A549 (cell line): Measurements from ENCODE around the gene VPS52. TPM values are rescaled to one million over a fixed set of nuclear protein-coding genes. Genes with fewer than 3 reads are reported as not detected.

Source experiments
- ATAC-seq, 2 experiments: fragments of 200-7000 bp in 1 of 2; fragments of >200 bp in 1 of 2; cut with Nextera tagmentation in 1 of 2; cut with Tn5 transposase in 1 of 2; 3 replicates each; pipeline versions ENCODE4 v1.8.0 to v1.9.1; 2018 to 2020; ENCODE audit warnings: mild to moderate bottlenecking in 1 of 2, moderate library complexity in 1 of 2
- CTCF ChIA-PET: fragments of 300-600 bp; sonication (Branson Sonifier 250); formaldehyde crosslinking; extraction: SDS; loops from one replicate; lab custom pipeline; 2021; ENCODE audit warnings: antibody characterized with exemption, inconsistent platforms; lab: Yijun Ruan, JAX
- POLR2A ChIA-PET: fragments of 350-600 bp; formaldehyde crosslinking; extraction: SDS; loops from one replicate; lab custom pipeline; 2021; ENCODE audit warnings: antibody characterized with exemption, inconsistent platforms; lab: Yijun Ruan, JAX
- DNase-seq, 2 experiments: peaks; one replicate each; pipeline versions ENCODE4 v3.0.0 to v3.0.0-alpha.2; 2011 to 2016; ENCODE audit warnings: low read depth in 1 of 2, low spot score in 1 of 2
- FAIRE-seq: peaks from 2 replicates; lab custom pipeline; 2011; peaks lifted over from hg19 to GRCh38; lab: Jason Lieb, UNC
- H3K27ac ChIP-seq, 2 experiments: fragments of >200 bp; sonication (Bioruptor Twin); formaldehyde crosslinking; 3 replicates each; pipeline ENCODE4 v1.5.1; 2016 to 2017
- H3K4me1 ChIP-seq: fragments of >200 bp; sonication (Bioruptor Twin); formaldehyde crosslinking; 3 replicates; pipeline ENCODE4 v1.6.1; 2016
- H3K4me2 ChIP-seq: fragments of >200 bp; sonication (Bioruptor Twin); formaldehyde crosslinking; 3 replicates; pipeline ENCODE4 v1.6.1; 2016
- H3K4me3 ChIP-seq: fragments of >200 bp; sonication (Bioruptor Twin); formaldehyde crosslinking; 3 replicates; pipeline ENCODE4 v1.5.1; 2016
- H3K9me3 ChIP-seq: fragments of >200 bp; sonication (Bioruptor Twin); formaldehyde crosslinking; 3 replicates; pipeline ENCODE4 v1.6.1; 2016
- BCL3 ChIP-seq: fragments of >200 bp; sonication (Bioruptor Twin); formaldehyde crosslinking; IDR thresholded peaks from 3 replicates; pipeline ENCODE4 v1.6.1; 2016
- BHLHE40 ChIP-seq: IDR thresholded peaks from 2 replicates; pipeline ENCODE4 v1.6.1; 2012; ENCODE audit warnings: low read depth, low read length, inconsistent platforms
- CBX2 ChIP-seq: fragments of 200-600 bp; sonication (generic); IDR thresholded peaks from 2 replicates; pipeline ENCODE4 v1.6.1; 2016; ENCODE audit warnings: low read depth, mild to moderate bottlenecking, borderline replicate concordance
- CBX8 ChIP-seq: fragments of 200-600 bp; sonication (generic); IDR thresholded peaks from 2 replicates; pipeline ENCODE4 v1.6.1; 2016
- CTCF ChIP-seq: fragments of >200 bp; sonication (Bioruptor Twin); formaldehyde crosslinking; IDR thresholded peaks from 3 replicates; pipeline ENCODE4 v1.5.1; 2016
- EHF ChIP-seq: fragments of 250-450 bp; sonication (Bioruptor Pico); IDR thresholded peaks from 2 replicates; pipeline ENCODE4 v1.5.0; 2020; ENCODE audit warnings: mild to moderate bottlenecking
- FOSB ChIP-seq: fragments of 250-450 bp; sonication (Bioruptor Pico); IDR thresholded peaks from 2 replicates; pipeline ENCODE4 v1.5.0; 2020; ENCODE audit warnings: mild to moderate bottlenecking, moderate library complexity
- FOSL2 ChIP-seq, 2 experiments: fragments of 450-650 bp in 1 of 2; fragments of >200 bp in 1 of 2; sonication (Bioruptor Twin) in 1 of 2; formaldehyde crosslinking; IDR thresholded peaks; 2 replicates each; pipeline versions ENCODE4 v1.5.0 to v1.6.1; 2016 to 2020; ENCODE audit warnings: mild to moderate bottlenecking in 1 of 2, moderate library complexity in 1 of 2
- GATA3 ChIP-seq: IDR thresholded peaks from 2 replicates; pipeline ENCODE4 v1.6.1; 2012; ENCODE audit warnings: borderline replicate concordance
- HDAC2 ChIP-seq: fragments of 200-600 bp; sonication (generic); IDR thresholded peaks from 2 replicates; pipeline ENCODE4 v1.6.1; 2016
- HMGXB4 ChIP-seq: fragments of 250-450 bp; sonication (Bioruptor Pico); IDR thresholded peaks from 2 replicates; pipeline ENCODE4 v1.5.0; 2021; ENCODE audit warnings: mild to moderate bottlenecking, moderate library complexity, borderline replicate concordance
- HOXB13 ChIP-seq: fragments of 250-450 bp; sonication (Bioruptor Pico); IDR thresholded peaks from 2 replicates; pipeline ENCODE4 v1.5.0; 2020; ENCODE audit warnings: low read depth, mild to moderate bottlenecking, moderate library complexity
- HOXB5 ChIP-seq: fragments of 250-450 bp; sonication (Bioruptor Pico); IDR thresholded peaks from 2 replicates; pipeline ENCODE4 v1.5.0; 2020; ENCODE audit warnings: mild to moderate bottlenecking, moderate library complexity
- MYC ChIP-seq: IDR thresholded peaks from 2 replicates; pipeline ENCODE4 v1.6.1; 2012; ENCODE audit warnings: mild to moderate bottlenecking, inconsistent platforms, low read length, improper control_type of control experiment, borderline replicate concordance
- NR3C1 ChIP-seq: fragments of >200 bp; sonication (Bioruptor Twin); formaldehyde crosslinking; IDR thresholded peaks from 3 replicates; pipeline ENCODE4 v1.6.1; 2017
- PBX3 ChIP-seq: IDR thresholded peaks from 2 replicates; pipeline ENCODE4 v1.6.1; 2012
- POLR2AphosphoS2 ChIP-seq: conservative IDR thresholded peaks from 2 replicates; pipeline ENCODE4 v1.6.1; 2012; ENCODE audit warnings: low read length, improper control_type of control experiment, inconsistent platforms
- RAD21 ChIP-seq, 2 experiments: fragments of >200 bp in 1 of 2; sonication (Bioruptor Twin) in 1 of 2; formaldehyde crosslinking in 1 of 2; IDR thresholded peaks in 1 of 2; conservative IDR thresholded peaks in 1 of 2; 2 replicates in 1 of 2; 3 replicates in 1 of 2; pipeline ENCODE4 v1.6.1; 2012 to 2018; ENCODE audit warnings: inconsistent platforms in 1 of 2
- RARB ChIP-seq: fragments of 250-450 bp; sonication (Bioruptor Pico); IDR thresholded peaks from 2 replicates; pipeline ENCODE4 v1.8.0; 2021; ENCODE audit warnings: mild to moderate bottlenecking, moderate library complexity
- RCOR1 ChIP-seq: fragments of 150-350 bp; IDR thresholded peaks from 2 replicates; pipeline ENCODE4 v1.6.1; 2014; ENCODE audit warnings: antibody characterized with exemption, low read length, low read depth
- RFX5 ChIP-seq: fragments of 450-650 bp; IDR thresholded peaks from 2 replicates; pipeline ENCODE4 v1.7.1; 2014; ENCODE audit warnings: antibody characterized with exemption, mild to moderate bottlenecking, moderate library complexity
- TP53 ChIP-seq: fragments of 250-450 bp; sonication (Bioruptor Pico); IDR thresholded peaks from 2 replicates; pipeline ENCODE4 v1.5.0; 2021; ENCODE audit warnings: mild to moderate bottlenecking, moderate library complexity
- ZC3H11A ChIP-seq: fragments of 450-650 bp; IDR thresholded peaks from 2 replicates; pipeline ENCODE4 v1.6.1; 2014; ENCODE audit warnings: antibody characterized with exemption, mild to moderate bottlenecking
- ZSCAN20 ChIP-seq: fragments of 250-450 bp; sonication (Bioruptor Pico); IDR thresholded peaks from 2 replicates; pipeline ENCODE4 v1.8.0; 2022; ENCODE audit warnings: mild to moderate bottlenecking, moderate library complexity
- WGBS: methylation state at CpG from one replicate; pipeline ENCODE4 v1.1.6; 2017; ENCODE audit errors: missing lambda C conversion rate; 5-methylcytosine and 5-hydroxymethylcytosine counted together
- polyA plus RNA-seq, 4 experiments: library from polyadenylated mRNA; depleted of rRNA in 3 of 4; stranded (reverse); fragments of >200 nt; fragmentation: RNase III in 1 of 4; extraction: RNeasy Plus Mini Kit Qiagen cat#74134 plus additional on column Dnase treatment in 1 of 4; gene quantifications; 2 replicates in 3 of 4; 3 replicates in 1 of 4; pipeline ENCODE4 v1.2.3, GENCODE V29; 2011 to 2017

Gene VPS52
- polyA plus RNA-seq, 2 of the 4 experiments (the other 2 are of a cell fraction): 22.8 to 38.9 TPM

GRCh38 chr6:33278392-33278741 lies 6.7 kb upstream of the VPS52 start:
- H3K4me3 ChIP-seq: no peak overlapping the region
- 88% methylated on average over 8 of the region's 9 CpGs for WGBS
- no peaks in the 10 kb centered on the region for H3K9me3 ChIP-seq
- peaks cover 40% of the 10 kb centered on the region for H3K4me1 ChIP-seq
- FAIRE-seq (no peak), DNase-seq (no peak), ATAC-seq (peak; percentile 2 to 11; a peak in 4 of 6 replicates)
- H3K4me2 ChIP-seq: no peak overlapping the region
- CTCF ChIA-PET: interaction anchor here (0.7 to 5.7 kb wide), 7 partner anchors 10 to 129 kb away, joined by 3 to 44 read pairs (median 6); partner anchors contain the start of genes PFDN6, RGL2 and WDR46
- TF ChIP-seq HOXB5 (CRISPR knock-in tag): no peak
- TF ChIP-seq POLR2AphosphoS2: no peak
- TF ChIP-seq CTCF: no peak
- TF ChIP-seq GATA3: no peak
- no peak for TF ChIP-seq HOXB13 (CRISPR knock-in tag)
- TF ChIP-seq CBX2: no peak
- H3K27ac ChIP-seq: no peak overlapping the region
- POLR2A ChIA-PET: interaction anchor here (0.9 to 1.6 kb wide), 3 partner anchors 21 to 306 kb away, joined by 3 to 6 read pairs (median 4); partner anchors contain the start of gene RGL2

- DNase-seq (peak in 1 of 2 experiments; percentile 33), FAIRE-seq (no peak), ATAC-seq (peak; percentile 21 to 25; a peak in 4 of 6 replicates)
- CTCF ChIA-PET: interaction anchor here (0.7 to 5.7 kb wide), 9 partner anchors 10 to 148 kb away, joined by 3 to 44 read pairs (median 6); partner anchors contain the start of genes PFDN6, RGL2 and WDR46
- H3K4me3 ChIP-seq: no peak overlapping the region
- no peak for TF ChIP-seq RARB (CRISPR knock-in tag)
- TF ChIP-seq PBX3: peak; percentile 47; the same call in 1 of the 2 replicates
- no peak for TF ChIP-seq RCOR1
- no peak for TF ChIP-seq POLR2AphosphoS2
- TF ChIP-seq FOSL2 (IDR thresholded peaks at IDR 0.05): no peak
- TF ChIP-seq FOSL2 (CRISPR knock-in tag; IDR thresholded peaks at IDR 0.05): no peak
- TF ChIP-seq NR3C1: no peak
- no peak for TF ChIP-seq ZC3H11A
- H3K4me2 ChIP-seq: peak overlapping the region; percentile 91; the same call in 1 of the 3 replicates
- no peaks in the 10 kb centered on the region for H3K9me3 ChIP-seq
- peak overlapping the region; percentile 68 to 97; a peak in 4 of 6 replicates for H3K27ac ChIP-seq
- WGBS: 93% methylated on average over 9 of the region's 39 CpGs
- peaks cover 41% of the 10 kb centered on the region for H3K4me1 ChIP-seq
- POLR2A ChIA-PET: interaction anchor here (0.7 to 2.1 kb wide), 8 partner anchors 11 to 306 kb away, joined by 3 to 10 read pairs (median 4); partner anchors contain the start of genes PFDN6, RGL2, WDR46 and ZBTB22
Observed at GRCh38 chr6:33277663-33278391, 6.2 kb upstream of the VPS52 start.

GRCh38 chr6:33276864-33277662 lies 5.4 kb upstream of the VPS52 start, which contains the start of gene B3GALT4:
Gene B3GALT4, plus strand, starts transcription at chr6:33277123. Its CDS starts 297 bp downstream, at chr6:33277420.
- POLR2A ChIA-PET: interaction anchor here (0.7 to 2.1 kb wide), 7 partner anchors 12 to 305 kb away, joined by 3 to 10 read pairs (median 4); partner anchors contain the start of genes PFDN6, WDR46 and ZBTB22
- CTCF ChIA-PET: interaction anchor here (0.7 to 5.7 kb wide), 8 partner anchors 11 to 148 kb away, joined by 3 to 44 read pairs (median 7); partner anchors contain the start of genes PFDN6, RGL2 and WDR46
- Histone ChIP-seq H3K9me3 (no peaks in the 10 kb centered on the region), H3K27ac (peak within 1 kb of the TSS; percentile 68 to 97), H3K4me3 (peak within 1 kb of the TSS; percentile 87), H3K4me1 (peaks cover 41% of the 10 kb centered on the region), H3K4me2 (peak within 1 kb of the TSS; percentile 91)
- FAIRE-seq (no peak), DNase-seq (peak; percentile 46 to 73), ATAC-seq (peak; percentile 52 to 65)
- 2% methylated on average over 32 of the region's 80 CpGs for WGBS
- TF ChIP-seq EHF (CRISPR knock-in tag) (peak; percentile 60; the same call in 1 of the 2 replicates), HDAC2 (no peak), MYC (no peak), HMGXB4 (CRISPR knock-in tag) (peak; percentile 51; the same call in 1 of the 2 replicates), ZC3H11A (no peak), TP53 (CRISPR knock-in tag) (peak; percentile 97), FOSB (CRISPR knock-in tag) (peak; percentile 76; the same call in 1 of the 2 replicates), ZSCAN20 (no peak), BHLHE40 (no peak), RFX5 (no peak), CBX8 (no peak), POLR2AphosphoS2 (peak; percentile 97; the same call in 1 of the 2 replicates), NR3C1 (no peak), RAD21 (conservative IDR thresholded peaks at IDR 0.05 in 1 of 2, IDR thresholded peaks at IDR 0.05 in 1 of 2) (no peak), BCL3 (peak; percentile 70; the same call in 1 of the 3 replicates)
